Thyroid gland (tissue), 4 donors: ENCODE measurements around the gene PCDHGA1.

ENCODE experiments used
- POLR2A ChIP-seq, 2 donors: fragments of 450-650 bp; IDR thresholded peaks; one replicate each; pipeline ENCODE4 v1.6.1; 2017; ENCODE audit warnings: antibody characterized with exemption in 2 of 2, mild to moderate bottlenecking in 2 of 2, moderate library complexity in 1 of 2
- TF ChIP-seq, protein P1 (sequence below), 6 experiments: fragments of 200-600 bp in 3 of 6; fragments of 450-650 bp in 3 of 6; sonication (generic) in 3 of 6; IDR thresholded peaks; one replicate each; pipeline ENCODE4 v1.5.1; 2016 to 2019; ENCODE audit warnings: antibody characterized with exemption in 6 of 6, mild to moderate bottlenecking in 2 of 6, inconsistent platforms in 1 of 6, moderate library complexity in 1 of 6

- TF ChIP-seq POLR2A (IDR thresholded peaks at IDR 0.05) = no peak
- TF ChIP-seq, protein P1, sequence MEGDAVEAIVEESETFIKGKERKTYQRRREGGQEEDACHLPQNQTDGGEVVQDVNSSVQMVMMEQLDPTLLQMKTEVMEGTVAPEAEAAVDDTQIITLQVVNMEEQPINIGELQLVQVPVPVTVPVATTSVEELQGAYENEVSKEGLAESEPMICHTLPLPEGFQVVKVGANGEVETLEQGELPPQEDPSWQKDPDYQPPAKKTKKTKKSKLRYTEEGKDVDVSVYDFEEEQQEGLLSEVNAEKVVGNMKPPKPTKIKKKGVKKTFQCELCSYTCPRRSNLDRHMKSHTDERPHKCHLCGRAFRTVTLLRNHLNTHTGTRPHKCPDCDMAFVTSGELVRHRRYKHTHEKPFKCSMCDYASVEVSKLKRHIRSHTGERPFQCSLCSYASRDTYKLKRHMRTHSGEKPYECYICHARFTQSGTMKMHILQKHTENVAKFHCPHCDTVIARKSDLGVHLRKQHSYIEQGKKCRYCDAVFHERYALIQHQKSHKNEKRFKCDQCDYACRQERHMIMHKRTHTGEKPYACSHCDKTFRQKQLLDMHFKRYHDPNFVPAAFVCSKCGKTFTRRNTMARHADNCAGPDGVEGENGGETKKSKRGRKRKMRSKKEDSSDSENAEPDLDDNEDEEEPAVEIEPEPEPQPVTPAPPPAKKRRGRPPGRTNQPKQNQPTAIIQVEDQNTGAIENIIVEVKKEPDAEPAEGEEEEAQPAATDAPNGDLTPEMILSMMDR (IDR thresholded peaks at IDR 0.05) = no peak
These were observed 59.1 kb downstream of the PCDHGA1 start for GRCh38 chr5:141389153-141390042.
